GM23248 (cell line): Measurements from ENCODE around the gene INPP5A. TPM values are rescaled to one million over a fixed set of nuclear protein-coding genes. Genes with fewer than 3 reads are reported as not detected.

Source experiments
- DNase-seq: peaks from one replicate; pipeline ENCODE4 v3.0.0-alpha.2; 2015
- H2AFZ ChIP-seq: fragments of 200-600 bp; sonication (generic); 2 replicates; pipeline ENCODE4 v1.6.1; 2016; ENCODE audit warnings: antibody characterized with exemption
- H3F3A ChIP-seq: fragments of 200-600 bp; sonication (generic); 2 replicates; pipeline ENCODE4 v1.6.1; 2016; ENCODE audit warnings: mild to moderate bottlenecking, antibody characterized with exemption, mixed run types; ENCODE audit not compliant: insufficient read depth
- H3K27ac ChIP-seq: fragments of 200-600 bp; sonication (generic); 2 replicates; pipeline ENCODE4 v1.5.1; 2016; ENCODE audit warnings: mild to moderate bottlenecking
- H3K27me3 ChIP-seq: fragments of 200-600 bp; sonication (generic); replicated peaks from 2 replicates; pipeline ENCODE4 v1.6.1; 2016; ENCODE audit warnings: mild to moderate bottlenecking; ENCODE audit not compliant: insufficient read depth
- H3K36me3 ChIP-seq: fragments of 200-600 bp; sonication (generic); 2 replicates; pipeline ENCODE4 v1.6.1; 2016; ENCODE audit warnings: low read depth, mild to moderate bottlenecking
- H3K4me1 ChIP-seq: fragments of 200-600 bp; sonication (generic); 2 replicates; pipeline ENCODE4 v1.6.1; 2016; ENCODE audit warnings: mild to moderate bottlenecking; ENCODE audit not compliant: insufficient read depth
- H3K4me2 ChIP-seq: fragments of 200-600 bp; sonication (generic); one replicate; pipeline ENCODE4 v1.6.1; 2016; ENCODE audit warnings: mild to moderate bottlenecking; ENCODE audit not compliant: unreplicated experiment
- H3K4me3 ChIP-seq: fragments of 200-600 bp; sonication (generic); 2 replicates; pipeline ENCODE4 v1.5.1; 2016; ENCODE audit warnings: mild to moderate bottlenecking
- H3K79me2 ChIP-seq: fragments of 200-600 bp; sonication (generic); 2 replicates; pipeline ENCODE4 v1.6.1; 2016; ENCODE audit warnings: mild to moderate bottlenecking; ENCODE audit not compliant: insufficient read depth
- H3K9ac ChIP-seq: fragments of 200-600 bp; sonication (generic); 2 replicates; pipeline ENCODE4 v1.6.1; 2016; ENCODE audit warnings: mild to moderate bottlenecking
- H3K9me2 ChIP-seq: fragments of 200-600 bp; sonication (generic); 2 replicates; pipeline ENCODE4 v1.6.1; 2016; ENCODE audit warnings: mixed run types, mild to moderate bottlenecking, moderate library complexity; ENCODE audit not compliant: insufficient read depth
- H3K9me3 ChIP-seq: fragments of 200-600 bp; sonication (generic); one replicate; pipeline ENCODE4 v1.6.1; 2017; ENCODE audit warnings: low read depth
- H4K20me1 ChIP-seq: fragments of 200-600 bp; sonication (generic); 2 replicates; pipeline ENCODE4 v1.6.0; 2016; ENCODE audit not compliant: insufficient read depth
- EZH2 ChIP-seq: fragments of 200-600 bp; sonication (generic); IDR thresholded peaks from 2 replicates; pipeline ENCODE4 v1.6.1; 2018; ENCODE audit warnings: antibody characterized with exemption, mild to moderate bottlenecking; ENCODE audit not compliant: insufficient read depth, poor library complexity, severe bottlenecking
- EZH2phosphoT487 ChIP-seq: fragments of 200-600 bp; sonication (generic); IDR thresholded peaks from 2 replicates; pipeline ENCODE4 v1.6.1; 2018; ENCODE audit warnings: antibody characterized with exemption, moderate library complexity, mild to moderate bottlenecking, low read depth; ENCODE audit not compliant: insufficient read depth
- WGBS, 2 experiments: methylation state at CpG; one replicate each; pipeline ENCODE4 v1.1.6; 2015 to 2017; ENCODE audit warnings: low lambda C conversion rate in 2 of 2, low coverage in 1 of 2; ENCODE audit errors: missing lambda C conversion rate in 2 of 2; 5-methylcytosine and 5-hydroxymethylcytosine counted together
- in situ Hi-C: fragments of 300-500 bp; cut with MboI; formaldehyde crosslinking; loops from 2 replicates; pipeline ENCODE4 v1.15.0; 2020
- polyA plus RNA-seq: library from polyadenylated mRNA; unstranded; fragments of >200 nt; fragmentation: Nextera tagmentation; extraction: Ambion mirVana; gene quantifications from 2 replicates; pipeline ENCODE4 v1.2.1, GENCODE V29; 2016
- total RNA-seq: library from RNA; depleted of rRNA; stranded (reverse); fragments of >200 nt; shearing (Covaris generic); gene quantifications from 2 replicates; pipeline ENCODE4 v1.2.3, GENCODE V29; 2014

INPP5A gene
- total and polyA plus RNA-seq, 2 experiments from 2014 or later, result 2.3 to 35.2 TPM

- Histone ChIP-seq H3K79me2 (no peaks in the 10 kb centered on the region), H3K4me3 (no peak overlapping the region), H3K4me1 (peaks cover 7% of the 10 kb centered on the region; the same call in 1 of the 2 replicates), H3K27ac (no peak overlapping the region), H2AFZ (no peak overlapping the region), H4K20me1 (no peaks in the 10 kb centered on the region), H3K36me3 (no peaks in the 10 kb centered on the region), H3K9ac (no peak overlapping the region), H3K9me3 (no peaks in the 10 kb centered on the region), H3F3A (no peaks in the 10 kb centered on the region), H3K4me2 (no peak overlapping the region), H3K27me3 (no peaks in the 10 kb centered on the region), H3K9me2 (no peaks in the 10 kb centered on the region)
- no peak for DNase-seq
- whole genome bisulfite sequencing, 2 experiments, result 95% methylated on average over 19 of the region's 19 CpGs
- in situ Hi-C loops, result no loop called here
- no peak for TF ChIP-seq EZH2phosphoT487
- TF ChIP-seq EZH2, result no peak
These were observed 207.3 kb downstream of the INPP5A start for GRCh38 chr10:132744839-132745238.

- Histone ChIP-seq H3F3A (no peaks in the 10 kb centered on the region), H3K9me2 (no peaks in the 10 kb centered on the region), H3K27ac (no peak overlapping the region), H3K9me3 (no peaks in the 10 kb centered on the region), H2AFZ (no peak overlapping the region), H3K4me2 (no peak overlapping the region), H3K4me3 (no peak overlapping the region), H4K20me1 (no peaks in the 10 kb centered on the region), H3K27me3 (no peaks in the 10 kb centered on the region), H3K4me1 (peaks cover 7% of the 10 kb centered on the region; the same call in 1 of the 2 replicates), H3K9ac (no peak overlapping the region), H3K79me2 (no peaks in the 10 kb centered on the region), H3K36me3 (no peaks in the 10 kb centered on the region)
- WGBS, 2 experiments, result 87 to 92% methylated on average over 13 to 17 of the region's 17 CpGs
- TF ChIP-seq EZH2 (no peak), EZH2phosphoT487 (no peak)
- in situ Hi-C loops, result no loop called here
- no peak for DNase-seq
These were observed 207.9 kb downstream of the INPP5A start for GRCh38 chr10:132745511-132745910.

- peaks cover 7% of the 10 kb centered on the region; the same call in 1 of the 2 replicates for H3K4me1 ChIP-seq
- H3K9ac ChIP-seq, result no peak overlapping the region
- H3F3A ChIP-seq, result no peaks in the 10 kb centered on the region
- no peaks in the 10 kb centered on the region for H3K9me3 ChIP-seq
- TF ChIP-seq EZH2 (no peak), EZH2phosphoT487 (no peak)
- H2AFZ ChIP-seq, result no peak overlapping the region
- H3K9me2 ChIP-seq, result no peaks in the 10 kb centered on the region
- no peak overlapping the region for H3K27ac ChIP-seq
- no peak for DNase-seq
- no peaks in the 10 kb centered on the region for H3K27me3 ChIP-seq
- H3K36me3 ChIP-seq, result no peaks in the 10 kb centered on the region
- no peaks in the 10 kb centered on the region for H3K79me2 ChIP-seq
- no peak overlapping the region for H3K4me2 ChIP-seq
- WGBS, 2 experiments, result 90 to 93% methylated on average over 12 of the region's 13 CpGs
- no peaks in the 10 kb centered on the region for H4K20me1 ChIP-seq
- no peak overlapping the region for H3K4me3 ChIP-seq
- in situ Hi-C loops, result no loop called here
These were observed 208.4 kb downstream of the INPP5A start for GRCh38 chr10:132745971-132746370.

- H3K4me2 ChIP-seq, result no peak overlapping the region
- H3K36me3 ChIP-seq, result no peaks in the 10 kb centered on the region
- H3K9me3 ChIP-seq, result no peaks in the 10 kb centered on the region
- H3K9ac ChIP-seq, result no peak overlapping the region
- no peak overlapping the region for H2AFZ ChIP-seq
- TF ChIP-seq EZH2 (no peak), EZH2phosphoT487 (no peak)
- H3K4me1 ChIP-seq, result peaks cover 7% of the 10 kb centered on the region; the same call in 1 of the 2 replicates
- DNase-seq, result no peak
- H3K79me2 ChIP-seq, result no peaks in the 10 kb centered on the region
- in situ Hi-C loops, result no loop called here
- no peaks in the 10 kb centered on the region for H3F3A ChIP-seq
- WGBS, 2 experiments, result 93 to 96% methylated on average over 14 of the region's 14 CpGs
- H3K27ac ChIP-seq, result no peak overlapping the region
- H3K27me3 ChIP-seq, result no peaks in the 10 kb centered on the region
- H3K9me2 ChIP-seq, result no peaks in the 10 kb centered on the region
- no peak overlapping the region for H3K4me3 ChIP-seq
- no peaks in the 10 kb centered on the region for H4K20me1 ChIP-seq
These were observed 208.8 kb downstream of the INPP5A start for GRCh38 chr10:132746386-132746785.
